Naive thymus-derived CD4-positive, alpha-beta T cell (primary cell): ENCODE measurements around the gene C18orf63. TPM values are rescaled to one million over a fixed set of nuclear protein-coding genes. Genes with fewer than 3 reads are reported as not detected.

Experiments
- ATAC-seq: fragments of 150-1000 bp; cut with Tn5 transposase; 2 replicates; pipeline ENCODE4 v1.10.0; 2021; ENCODE audit warnings: mild to moderate bottlenecking, moderate library complexity
- CTCF ChIA-PET: fragments of 350-600 bp; sonication (Branson Sonifier 250); formaldehyde crosslinking; loops from one replicate; lab custom pipeline; 2021; ENCODE audit warnings: antibody characterized with exemption; lab: Charles Lee
- POLR2A ChIA-PET: fragments of 350-600 bp; sonication (Branson Sonifier 250); formaldehyde crosslinking; loops from one replicate; lab custom pipeline; 2021; ENCODE audit warnings: antibody characterized with exemption, inconsistent platforms; lab: Charles Lee
- DNase-seq, 9 donors: peaks; one replicate each; pipeline versions ENCODE4 v3.0.0 to v3.0.0-alpha.2; 2020 to 2022; ENCODE audit warnings: mixed read lengths in 1 of 9
- H3K27ac ChIP-seq: one replicate; pipeline ENCODE4 v1.7.0; 2013; ENCODE audit warnings: mild to moderate bottlenecking, low read depth, low read length, moderate library complexity
- H3K27me3 ChIP-seq, 2 donors: one replicate each; pipeline ENCODE4 v1.7.0; 2013; ENCODE audit warnings: low read length in 2 of 2, mild to moderate bottlenecking in 2 of 2, moderate library complexity in 2 of 2; ENCODE audit not compliant: control insufficient read depth in 2 of 2, insufficient read depth in 2 of 2
- H3K36me3 ChIP-seq, 3 experiments: 1 replicate in 2 of 3; 2 replicates in 1 of 3; pipeline ENCODE4 v1.7.0; 2013; ENCODE audit warnings: low read length in 3 of 3, mild to moderate bottlenecking in 3 of 3, moderate library complexity in 1 of 3; ENCODE audit not compliant: insufficient read depth in 3 of 3, control insufficient read depth in 2 of 3
- H3K4me1 ChIP-seq, 2 donors: one replicate each; pipeline ENCODE4 v1.7.0; 2013; ENCODE audit warnings: low read length in 2 of 2, mild to moderate bottlenecking in 2 of 2, moderate library complexity in 1 of 2; ENCODE audit not compliant: control insufficient read depth in 2 of 2, insufficient read depth in 2 of 2
- H3K4me3 ChIP-seq: 2 replicates; pipeline ENCODE4 v1.7.0; 2013; ENCODE audit warnings: mild to moderate bottlenecking, low read length
- H3K9me3 ChIP-seq, 3 experiments: 1 replicate in 2 of 3; 2 replicates in 1 of 3; pipeline ENCODE4 v1.7.0; 2013; ENCODE audit warnings: low read length in 3 of 3; ENCODE audit not compliant: control insufficient read depth in 2 of 3
- H3K27ac Mint-ChIP-seq, 9 donors: one replicate each; pipeline ENCODE4 v1.8.0; 2020 to 2022; ENCODE audit warnings: mixed read lengths in 9 of 9, mild to moderate bottlenecking in 8 of 9, moderate library complexity in 5 of 9, inconsistent platforms in 2 of 9
- H3K27me3 Mint-ChIP-seq, 5 donors: one replicate each; pipeline ENCODE4 v1.8.0; 2021 to 2022; ENCODE audit warnings: mixed read lengths in 5 of 5, mild to moderate bottlenecking in 1 of 5
- H3K36me3 Mint-ChIP-seq, 5 donors: one replicate each; pipeline ENCODE4 v1.8.0; 2020 to 2022; ENCODE audit warnings: mixed read lengths in 5 of 5, mild to moderate bottlenecking in 3 of 5, inconsistent platforms in 1 of 5
- H3K4me1 Mint-ChIP-seq, 7 donors: one replicate each; pipeline ENCODE4 v1.8.0; 2020 to 2022; ENCODE audit warnings: mixed read lengths in 7 of 7, mild to moderate bottlenecking in 3 of 7, inconsistent platforms in 1 of 7
- H3K4me3 Mint-ChIP-seq, 10 donors: one replicate each; pipeline ENCODE4 v1.8.0; 2020 to 2022; ENCODE audit warnings: mild to moderate bottlenecking in 10 of 10, mixed read lengths in 10 of 10, moderate library complexity in 6 of 10, inconsistent platforms in 2 of 10
- H3K9me3 Mint-ChIP-seq, 11 donors: one replicate each; pipeline ENCODE4 v1.8.0; 2020 to 2022; ENCODE audit warnings: mixed read lengths in 11 of 11, mild to moderate bottlenecking in 4 of 11, inconsistent platforms in 1 of 11, moderate library complexity in 1 of 11
- intact Hi-C, 2 donors: fragments of 100-400 bp; cut with micrococcal nuclease; formaldehyde crosslinking; loops; one replicate each; pipeline ENCODE4 v1.15.1; 2023
- polyA plus RNA-seq, 2 donors: library from polyadenylated mRNA; unstranded; fragments of 300-500 nt; fragmentation: Illumina TruSeq; gene quantifications; one replicate each; pipeline ENCODE4 v1.2.3, GENCODE V29; 2021
- total RNA-seq, 6 experiments: library from RNA in 5 of 6; stranded (reverse) in 5 of 6; gene quantifications; 1 replicate in 5 of 6; 2 replicates in 1 of 6; pipeline ENCODE4 v1.2.3 and lab custom pipeline; 2021 to 2026

C18orf63 gene
- total and polyA plus RNA-seq, 7 experiments from 2014 or later = not detected

DNA sequence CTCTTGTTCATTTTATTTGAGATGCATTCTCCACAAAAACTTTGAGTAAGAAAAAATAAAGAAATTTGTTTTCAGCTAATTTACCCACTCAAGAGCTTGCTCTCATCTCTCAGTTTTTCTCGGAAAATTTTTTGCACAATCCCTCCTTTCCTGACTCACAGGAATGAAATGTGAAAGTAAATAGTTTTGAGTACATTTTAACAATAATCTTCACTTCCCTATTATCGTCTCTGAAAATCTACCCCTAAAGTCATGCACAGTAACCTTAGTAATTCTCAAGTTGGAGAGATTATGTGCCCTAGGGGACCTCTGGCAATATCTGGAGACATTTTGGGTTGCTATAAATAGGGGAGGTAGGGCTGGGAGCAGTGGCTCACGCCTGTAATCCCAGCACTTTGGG lies 26.5 kb upstream of the C18orf63 start:
- Histone ChIP-seq H3K27me3 (no peaks in the 10 kb centered on the region), H3K4me1 (peaks cover 0 to 3% of the 10 kb centered on the region in 2 donors), H3K9me3 (no peaks in the 10 kb centered on the region), H3K36me3 (peaks cover 0 to 5% (median 0%) of the 10 kb centered on the region in 3 experiments), H3K4me3 (no peak overlapping the region), H3K27ac (no peak overlapping the region)
- POLR2A ChIA-PET = no interaction called here
- ATAC-seq (no peak), DNase-seq (no peak)
- H3K4me3 Mint-ChIP-seq = peak overlapping the region in 2 of 10 donors; percentile 15 to 16
- peaks cover 0 to 3% (median 0%) of the 10 kb centered on the region in 11 donors for H3K9me3 Mint-ChIP-seq
- peaks cover 0 to 7% (median 0%) of the 10 kb centered on the region in 5 donors for H3K36me3 Mint-ChIP-seq
- peaks cover 0 to 36% (median 19%) of the 10 kb centered on the region in 7 donors for H3K4me1 Mint-ChIP-seq
- H3K27ac Mint-ChIP-seq = peak overlapping the region in 1 of 9 donors; percentile 48
- peaks cover 0 to 12% (median 0%) of the 10 kb centered on the region in 5 donors for H3K27me3 Mint-ChIP-seq
- intact Hi-C loops = no loop called here
- CTCF ChIA-PET = no interaction called here

DNA sequence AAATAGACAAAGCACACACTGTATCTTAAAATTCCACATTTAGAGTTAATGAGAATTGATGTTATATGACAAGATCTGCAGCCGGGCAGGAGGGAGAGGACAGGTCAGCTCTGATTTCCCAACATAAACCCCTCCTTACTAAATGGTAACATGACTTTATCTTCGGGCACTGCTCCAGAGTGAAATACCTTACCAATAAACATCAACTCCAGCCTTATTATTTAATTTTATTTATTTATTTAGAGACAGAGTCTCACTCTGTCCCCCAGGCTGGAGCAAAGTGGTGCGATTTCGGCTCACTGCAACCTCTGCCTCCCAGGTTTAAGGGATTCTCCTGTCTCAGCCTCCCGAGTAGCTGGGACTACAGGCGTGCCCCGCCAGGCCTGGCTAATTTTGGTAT lies 25.6 kb upstream of the C18orf63 start:
- Histone ChIP-seq H3K4me1 (peaks cover 0 to 3% of the 10 kb centered on the region in 2 donors), H3K27ac (no peak overlapping the region), H3K36me3 (peaks cover 0 to 5% (median 0%) of the 10 kb centered on the region in 3 experiments), H3K27me3 (no peaks in the 10 kb centered on the region), H3K9me3 (no peaks in the 10 kb centered on the region), H3K4me3 (no peak overlapping the region)
- peaks cover 0 to 7% (median 0%) of the 10 kb centered on the region in 5 donors for H3K36me3 Mint-ChIP-seq
- CTCF ChIA-PET = interaction anchor here (1.3 kb wide), 1 partner anchor 204 kb away, joined by 3 read pairs; no protein-coding TSS in a partner anchor
- DNase-seq = no peak
- H3K4me1 Mint-ChIP-seq = peaks cover 0 to 36% (median 19%) of the 10 kb centered on the region in 7 donors
- intact Hi-C loops = loop anchor here (2.0 to 5.0 kb wide), 6 partner anchors 15 to 917 kb away; partner anchors contain the start of gene PTGR3 (in 1 of the 2)
- H3K9me3 Mint-ChIP-seq = peaks cover 0 to 3% (median 0%) of the 10 kb centered on the region in 11 donors
- peak overlapping the region in 4 of 10 donors; percentile 16 to 25 (median 20) for H3K4me3 Mint-ChIP-seq
- POLR2A ChIA-PET = no interaction called here
- peak overlapping the region in 1 of 9 donors; percentile 48 for H3K27ac Mint-ChIP-seq
- no peak for ATAC-seq
- H3K27me3 Mint-ChIP-seq = peaks cover 0 to 12% (median 0%) of the 10 kb centered on the region in 5 donors

DNA sequence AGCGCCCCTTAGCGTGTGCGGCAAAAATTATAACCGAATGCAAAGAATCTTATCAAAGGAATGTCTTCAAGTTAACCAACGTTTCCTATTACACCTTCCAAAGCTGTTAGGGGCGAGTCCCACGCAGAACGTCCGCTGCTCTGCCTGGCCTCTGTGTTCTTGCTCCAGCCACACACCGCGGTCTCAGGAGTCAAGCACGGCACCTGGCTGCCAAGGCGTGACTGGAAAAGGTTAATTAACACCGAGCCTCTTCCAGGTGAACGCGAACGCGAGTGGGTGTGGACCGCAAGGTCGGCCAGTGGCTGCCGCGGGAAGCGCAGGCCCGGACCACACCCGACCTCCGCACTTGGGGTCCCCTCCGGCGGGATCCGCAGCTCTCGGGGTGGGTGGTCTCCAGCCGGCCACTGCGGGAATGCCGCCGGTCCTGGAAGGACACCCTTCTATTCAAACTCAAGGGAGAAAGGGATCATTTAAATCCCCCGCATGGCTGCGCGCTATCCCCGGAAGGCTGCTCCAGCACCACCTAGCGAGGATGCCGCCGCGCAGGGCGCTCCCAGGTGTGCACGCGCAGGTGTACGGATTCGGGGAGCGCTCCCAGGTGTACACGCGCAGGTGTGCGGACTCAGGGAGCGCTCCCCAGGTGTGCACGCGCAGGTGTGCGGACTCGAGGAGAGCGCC lies 24.7 kb upstream of the C18orf63 start:
- H3K36me3 Mint-ChIP-seq = peaks cover 0 to 7% (median 0%) of the 10 kb centered on the region in 5 donors
- peaks cover 0 to 3% (median 0%) of the 10 kb centered on the region in 11 donors for H3K9me3 Mint-ChIP-seq
- no peak overlapping the region for H3K27ac Mint-ChIP-seq
- Histone ChIP-seq H3K4me3 (peak overlapping the region; percentile 91), H3K27me3 (no peaks in the 10 kb centered on the region), H3K9me3 (no peaks in the 10 kb centered on the region), H3K4me1 (peaks cover 0 to 3% of the 10 kb centered on the region in 2 donors), H3K36me3 (peaks cover 0 to 5% (median 0%) of the 10 kb centered on the region in 3 experiments), H3K27ac (peak overlapping the region; percentile 72)
- H3K27me3 Mint-ChIP-seq = peaks cover 0 to 12% (median 0%) of the 10 kb centered on the region in 5 donors
- peaks cover 0 to 36% (median 19%) of the 10 kb centered on the region in 7 donors for H3K4me1 Mint-ChIP-seq
- no peak for ATAC-seq
- intact Hi-C loops = loop anchor here (2.0 to 5.0 kb wide), 6 partner anchors 14 to 916 kb away; partner anchors contain the start of gene PTGR3 (in 1 of the 2)
- H3K4me3 Mint-ChIP-seq = peak overlapping the region in 3 of 10 donors; percentile 59 to 94 (median 92)
- POLR2A ChIA-PET = no interaction called here
- DNase-seq = peak in 6 of 9 donors; percentile 3 to 34 (median 15)
- CTCF ChIA-PET = interaction anchor here (1.3 kb wide), 1 partner anchor 203 kb away, joined by 3 read pairs; no protein-coding TSS in a partner anchor

DNA sequence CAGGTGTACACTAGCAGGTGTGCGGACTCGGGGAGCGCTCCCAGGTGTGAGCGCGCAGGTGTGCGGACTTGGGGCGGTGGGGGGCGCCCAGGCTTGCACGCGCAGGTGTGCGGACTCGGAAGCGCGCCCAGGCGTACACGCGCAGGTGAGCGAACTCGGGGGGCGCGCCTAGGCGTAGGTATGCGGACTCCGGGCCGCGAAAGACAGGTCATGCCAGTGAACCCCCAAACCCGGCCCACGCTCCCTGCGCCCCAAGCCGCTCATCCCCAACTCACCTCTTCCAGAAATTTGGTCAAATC lies 24.2 kb upstream of the C18orf63 start:
- H3K27me3 Mint-ChIP-seq = peaks cover 0 to 12% (median 0%) of the 10 kb centered on the region in 5 donors
- no peaks in the 10 kb centered on the region for H3K27me3 ChIP-seq
- intact Hi-C loops = loop anchor here (2.0 to 5.0 kb wide), 6 partner anchors 13 to 916 kb away; partner anchors contain the start of gene PTGR3 (in 1 of the 2)
- H3K36me3 ChIP-seq = peaks cover 0 to 5% (median 0%) of the 10 kb centered on the region in 3 experiments
- ChIA-PET POLR2A (no interaction called here), CTCF (no interaction called here)
- no peaks in the 10 kb centered on the region for H3K9me3 ChIP-seq
- H3K4me1 Mint-ChIP-seq = peaks cover 0 to 34% (median 18%) of the 10 kb centered on the region in 7 donors
- H3K4me1 ChIP-seq = peaks cover 0 to 3% of the 10 kb centered on the region in 2 donors
- H3K27ac ChIP-seq = peak overlapping the region; percentile 72
- peak overlapping the region in 2 of 10 donors; percentile 92 to 94 for H3K4me3 Mint-ChIP-seq
- H3K9me3 Mint-ChIP-seq = peaks cover 0 to 3% (median 0%) of the 10 kb centered on the region in 11 donors
- peak overlapping the region in 7 of 9 donors; percentile 56 to 95 (median 88) for H3K27ac Mint-ChIP-seq
- DNase-seq (no peak), ATAC-seq (no peak)
- H3K36me3 Mint-ChIP-seq = peaks cover 0 to 7% (median 0%) of the 10 kb centered on the region in 5 donors
- peak overlapping the region; percentile 91 for H3K4me3 ChIP-seq

DNA sequence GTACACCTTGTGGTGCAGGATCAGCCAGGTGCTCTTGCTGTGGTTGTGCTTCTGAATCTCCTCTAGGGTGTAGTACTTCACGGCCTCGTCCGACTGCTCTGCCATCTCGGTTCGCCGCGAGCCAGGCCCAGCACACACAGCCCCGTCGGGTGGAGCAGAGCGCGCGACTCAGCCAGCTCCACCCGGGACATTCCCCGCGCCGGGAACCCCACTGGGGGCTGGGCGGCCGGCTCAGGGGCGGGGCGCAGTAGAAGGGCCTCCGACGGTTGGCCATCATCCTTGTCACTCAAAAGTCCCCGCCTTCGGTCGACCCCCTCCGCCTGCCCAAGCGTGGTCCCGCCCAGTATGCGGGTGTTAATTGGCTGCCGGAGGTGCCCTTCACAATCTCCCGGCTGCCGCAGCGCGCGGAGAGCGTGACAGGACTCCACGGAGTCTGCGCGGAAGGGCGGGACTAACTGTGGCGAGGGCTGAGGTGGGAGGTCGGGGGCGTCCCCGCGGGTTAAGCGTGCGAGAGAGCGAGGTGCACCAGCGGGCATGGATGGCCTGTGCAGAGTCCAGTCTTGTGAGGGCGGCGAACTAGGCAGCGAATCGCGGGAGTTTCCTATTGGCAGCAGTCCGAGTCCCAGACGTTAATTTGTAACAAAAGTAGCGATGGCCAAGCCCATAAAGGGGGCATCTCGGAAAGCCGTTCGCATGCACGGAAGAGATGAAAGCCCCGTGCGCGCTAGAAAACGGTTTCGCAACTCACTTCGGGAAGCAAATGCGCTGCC lies 23.7 kb upstream of the C18orf63 start, which contains the start of gene CYB5A:
Gene CYB5A (minus strand): TSS at position 193 of the 770 bp plus-strand sequence. CDS start 88 bp downstream, at position 105.
- Histone ChIP-seq H3K9me3 (no peaks in the 10 kb centered on the region), H3K27ac (peak within 1 kb of the TSS; percentile 72), H3K4me1 (peaks cover 0 to 3% of the 10 kb centered on the region in 2 donors), H3K36me3 (peaks cover 0 to 5% (median 0%) of the 10 kb centered on the region in 3 experiments), H3K4me3 (peak within 1 kb of the TSS; percentile 91), H3K27me3 (no peaks in the 10 kb centered on the region)
- intact Hi-C loops = loop anchor here (1.0 to 5.0 kb wide), 14 partner anchors 13 to 915 kb away; partner anchors contain the start of genes TIMM21 (in 2 of the 2), ZNF407 (in 2 of the 2), CNDP2 (in 1 of the 2) and PTGR3 (in 1 of the 2)
- peak; percentile 97 to 99 (median 98) for DNase-seq
- ChIA-PET CTCF (no interaction called here), POLR2A (interaction anchor here (0.5 kb wide), 1 partner anchor 17 kb away, joined by 3 read pairs; no protein-coding TSS in a partner anchor)
- Mint-ChIP-seq H3K27me3 (peaks cover 0 to 12% (median 0%) of the 10 kb centered on the region in 5 donors), H3K36me3 (peaks cover 0 to 7% (median 0%) of the 10 kb centered on the region in 5 donors), H3K4me1 (peaks cover 0 to 30% (median 15%) of the 10 kb centered on the region in 7 donors), H3K27ac (peak within 1 kb of the TSS in 8 of 9 donors; percentile 56 to 95 (median 87)), H3K4me3 (peak within 1 kb of the TSS in 2 of 10 donors; percentile 92 to 94), H3K9me3 (peaks cover 0 to 3% (median 0%) of the 10 kb centered on the region in 11 donors)
- ATAC-seq = peak; percentile 99

DNA sequence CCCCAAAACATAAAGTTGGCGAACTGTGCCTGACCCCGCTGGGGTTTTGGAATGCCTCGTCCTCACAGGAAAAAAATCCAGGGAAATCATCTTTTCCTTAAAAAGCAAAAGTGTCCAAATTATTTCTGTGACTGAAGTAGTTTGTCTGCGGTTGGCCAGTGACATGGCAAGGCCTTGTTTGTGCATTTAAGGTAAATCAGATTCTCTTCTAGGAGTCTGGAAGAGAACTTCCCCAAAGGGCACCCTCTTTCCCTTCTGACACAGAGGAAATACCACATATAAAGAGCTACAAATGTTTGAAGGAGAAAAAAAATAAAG lies 23.1 kb upstream of the C18orf63 start:
- ChIA-PET CTCF (no interaction called here), POLR2A (no interaction called here)
- Mint-ChIP-seq H3K27me3 (peaks cover 0 to 12% (median 0%) of the 10 kb centered on the region in 5 donors), H3K4me1 (peaks cover 0 to 26% (median 11%) of the 10 kb centered on the region in 7 donors), H3K9me3 (peaks cover 0 to 3% (median 0%) of the 10 kb centered on the region in 11 donors), H3K4me3 (peak overlapping the region in 2 of 10 donors; percentile 92 to 94), H3K27ac (peak overlapping the region in 6 of 9 donors; percentile 42 to 94 (median 81)), H3K36me3 (peaks cover 0 to 7% (median 0%) of the 10 kb centered on the region in 5 donors)
- no peaks in the 10 kb centered on the region for H3K27me3 ChIP-seq
- H3K4me1 ChIP-seq = peaks cover 0 to 3% of the 10 kb centered on the region in 2 donors
- intact Hi-C loops = loop anchor here (1.0 to 5.0 kb wide), 13 partner anchors 60 to 915 kb away; partner anchors contain the start of genes TIMM21 (in 2 of the 2), ZNF407 (in 2 of the 2), CNDP2 (in 1 of the 2) and PTGR3 (in 1 of the 2)
- peaks cover 0 to 5% (median 0%) of the 10 kb centered on the region in 3 experiments for H3K36me3 ChIP-seq
- H3K9me3 ChIP-seq = no peaks in the 10 kb centered on the region
- ATAC-seq (no peak), DNase-seq (no peak)
- peak overlapping the region; percentile 91 for H3K4me3 ChIP-seq
- peak overlapping the region; percentile 61 for H3K27ac ChIP-seq
